Measurements from ENCODE around the gene MT4.

GRCh38 chr16:56547120-56547948 is 17.5 kb upstream of the MT4 start:
- TF ChIP-seq CTCF (IDR thresholded peaks at IDR 0.05) (no peak), FOXJ3 (CRISPR knock-in tag; IDR thresholded peaks at IDR 0.05) (no peak), GABPA (IDR thresholded peaks at IDR 0.05; ENCODE audit: low read depth) (no peak)
